VCaP (cell line): ENCODE measurements around the gene LCTL.
"Not testable (repeated sequence)": the region's sequence is repeated elsewhere in the genome, so short reads cannot be mapped to it uniquely, and the experiment has no call there.

Experiments
- H3K27ac ChIP-seq: fragments of 450-650 bp; 2 replicates; pipeline ENCODE4 v1.5.1; 2017
- CTCF ChIP-seq: fragments of 450-650 bp; conservative IDR thresholded peaks from 2 replicates; pipeline ENCODE4 v1.5.1; 2017; ENCODE audit warnings: mild to moderate bottlenecking, moderate library complexity

LCTL gene

DNA sequence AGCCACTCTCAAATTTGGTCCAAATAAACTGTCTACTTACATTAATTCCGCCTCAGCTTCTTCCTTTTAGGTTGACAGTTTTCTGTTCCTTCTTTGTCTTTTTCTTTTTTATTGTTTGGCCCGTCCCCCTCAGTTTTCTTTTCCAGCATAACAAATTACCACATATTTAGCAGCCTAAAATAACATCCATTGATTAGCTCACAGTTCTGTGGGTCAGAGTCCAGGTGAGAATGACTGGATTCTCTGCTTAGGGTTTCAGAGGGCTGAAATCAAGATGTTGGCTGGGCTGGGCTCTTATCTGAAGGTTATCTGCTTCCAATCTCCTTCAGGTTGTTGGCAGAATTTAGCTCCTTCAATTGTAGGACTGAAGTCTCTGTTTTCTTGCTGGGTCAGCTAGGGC lies 24.6 kb upstream of the LCTL start:
- TF ChIP-seq CTCF = no peak
- no peak overlapping the region for H3K27ac ChIP-seq

- not testable (repeated sequence) for H3K27ac ChIP-seq
Observed at GRCh38 chr15:66589429-66589828, 23.6 kb upstream of the LCTL start.

GRCh38 chr15:66588971-66589370 lies 23.2 kb upstream of the LCTL start:
- no peak overlapping the region for H3K27ac ChIP-seq
- TF ChIP-seq CTCF = no peak

GRCh38 chr15:66588537-66588936 lies 22.7 kb upstream of the LCTL start:
- no peak for TF ChIP-seq CTCF

DNA sequence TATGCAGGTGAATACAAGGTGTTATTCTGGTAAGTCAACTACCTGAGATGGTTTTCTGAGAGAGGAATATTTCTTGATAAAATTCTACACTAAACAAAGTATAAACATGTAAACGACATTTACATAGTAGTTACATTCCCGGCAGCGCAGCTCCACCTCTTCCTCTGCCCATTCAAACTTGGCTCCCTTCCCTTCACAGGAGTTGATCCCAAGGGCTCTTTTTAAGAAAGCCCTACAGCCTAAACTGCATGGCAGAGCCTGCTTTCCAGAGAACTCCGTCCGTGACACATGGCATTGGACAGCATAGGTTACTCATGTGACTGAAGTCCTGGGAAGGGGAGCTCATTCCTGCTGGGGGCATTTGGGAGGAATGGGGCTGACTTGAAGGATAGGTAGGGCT lies 22.0 kb upstream of the LCTL start:
- no peak for TF ChIP-seq CTCF
- H3K27ac ChIP-seq = no peak overlapping the region

More at GRCh38 chr15:66588537-66588936, 22.7 kb upstream of the LCTL start:
- H3K27ac ChIP-seq = no peak overlapping the region

GRCh38 chr15:66587020-66587419 lies 21.2 kb upstream of the LCTL start:
- H3K27ac ChIP-seq = no peak overlapping the region
- TF ChIP-seq CTCF = no peak

GRCh38 chr15:66586155-66586976 lies 20.6 kb upstream of the LCTL start:
- H3K27ac ChIP-seq = no peak overlapping the region
- TF ChIP-seq CTCF = no peak

- H3K27ac ChIP-seq = peak overlapping the region; percentile 43
- TF ChIP-seq CTCF = no peak
Observed at GRCh38 chr15:66581972-66582537, 16.3 kb upstream of the LCTL start.
